Progenitor cell of endocrine pancreas (in vitro differentiated cells): ENCODE data around the gene HMG20A. TPM values are rescaled to one million over a fixed set of nuclear protein-coding genes. Genes with fewer than 3 reads are reported as not detected.

Experiments
- DNase-seq: peaks from one replicate; pipeline ENCODE4 v3.0.0; 2021; ENCODE audit warnings: low spot score; ENCODE audit not compliant: unreplicated experiment
- H3K27ac Mint-ChIP-seq: 2 replicates; pipeline ENCODE4 v1.8.0; 2021; ENCODE audit warnings: mild to moderate bottlenecking, moderate library complexity, mixed read lengths
- H3K27me3 Mint-ChIP-seq: 2 replicates; pipeline ENCODE4 v1.8.0; 2021; ENCODE audit warnings: mixed read lengths
- H3K36me3 Mint-ChIP-seq: 2 replicates; pipeline ENCODE4 v1.8.0; 2022; ENCODE audit warnings: mixed read lengths; ENCODE audit not compliant: insufficient read depth
- H3K4me1 Mint-ChIP-seq: 2 replicates; pipeline ENCODE4 v1.8.0; 2021; ENCODE audit warnings: low read depth, mixed read lengths
- H3K4me3 Mint-ChIP-seq: 2 replicates; pipeline ENCODE4 v1.8.0; 2021; ENCODE audit warnings: low read depth, mild to moderate bottlenecking, moderate library complexity, mixed read lengths
- H3K9me3 Mint-ChIP-seq: 2 replicates; pipeline ENCODE4 v1.8.0; 2021; ENCODE audit warnings: low read depth, mixed read lengths
- total RNA-seq: library from RNA; stranded (reverse); gene quantifications from 2 replicates; pipeline ENCODE4 v1.2.1, GENCODE V29; 2021
- TF ChIP-seq, protein P1 (sequence below): fragments of 200-600 bp; sonication (generic); IDR thresholded peaks from one replicate; pipeline ENCODE4 v1.5.0; 2021; ENCODE audit warnings: antibody characterized with exemption, mild to moderate bottlenecking; ENCODE audit not compliant: unreplicated experiment

Gene HMG20A
- total RNA-seq, 1 donor from 2014 or later = 46.0 TPM

DNA sequence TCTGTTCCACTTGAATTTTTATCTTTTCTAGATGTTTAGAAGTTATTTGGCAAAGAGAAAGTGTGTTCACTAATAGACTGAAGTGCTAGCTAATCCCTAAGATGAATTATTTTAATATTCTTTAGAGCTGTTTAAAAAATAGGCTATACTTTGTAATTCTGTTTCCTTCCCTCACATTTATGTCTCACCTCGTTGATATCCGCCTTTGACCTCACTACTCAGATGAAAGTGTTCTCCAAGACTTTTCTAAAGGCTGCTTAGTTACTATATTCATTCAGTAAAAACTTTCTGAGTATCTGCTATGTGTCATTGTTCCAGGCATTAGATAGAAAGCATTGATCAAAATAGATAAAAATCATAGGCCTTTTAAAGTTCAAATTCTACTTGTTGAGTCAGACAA, 38.3 kb downstream of the HMG20A start:
- no peak overlapping the region for H3K4me3 Mint-ChIP-seq
- peaks cover 14% of the 10 kb centered on the region for H3K36me3 Mint-ChIP-seq
- no peaks in the 10 kb centered on the region for H3K27me3 Mint-ChIP-seq
- DNase-seq = no peak
- no peak overlapping the region for H3K27ac Mint-ChIP-seq
- no peaks in the 10 kb centered on the region for H3K9me3 Mint-ChIP-seq
- TF ChIP-seq, protein P1, sequence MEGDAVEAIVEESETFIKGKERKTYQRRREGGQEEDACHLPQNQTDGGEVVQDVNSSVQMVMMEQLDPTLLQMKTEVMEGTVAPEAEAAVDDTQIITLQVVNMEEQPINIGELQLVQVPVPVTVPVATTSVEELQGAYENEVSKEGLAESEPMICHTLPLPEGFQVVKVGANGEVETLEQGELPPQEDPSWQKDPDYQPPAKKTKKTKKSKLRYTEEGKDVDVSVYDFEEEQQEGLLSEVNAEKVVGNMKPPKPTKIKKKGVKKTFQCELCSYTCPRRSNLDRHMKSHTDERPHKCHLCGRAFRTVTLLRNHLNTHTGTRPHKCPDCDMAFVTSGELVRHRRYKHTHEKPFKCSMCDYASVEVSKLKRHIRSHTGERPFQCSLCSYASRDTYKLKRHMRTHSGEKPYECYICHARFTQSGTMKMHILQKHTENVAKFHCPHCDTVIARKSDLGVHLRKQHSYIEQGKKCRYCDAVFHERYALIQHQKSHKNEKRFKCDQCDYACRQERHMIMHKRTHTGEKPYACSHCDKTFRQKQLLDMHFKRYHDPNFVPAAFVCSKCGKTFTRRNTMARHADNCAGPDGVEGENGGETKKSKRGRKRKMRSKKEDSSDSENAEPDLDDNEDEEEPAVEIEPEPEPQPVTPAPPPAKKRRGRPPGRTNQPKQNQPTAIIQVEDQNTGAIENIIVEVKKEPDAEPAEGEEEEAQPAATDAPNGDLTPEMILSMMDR = no peak
- H3K4me1 Mint-ChIP-seq = peaks cover 11% of the 10 kb centered on the region

DNA sequence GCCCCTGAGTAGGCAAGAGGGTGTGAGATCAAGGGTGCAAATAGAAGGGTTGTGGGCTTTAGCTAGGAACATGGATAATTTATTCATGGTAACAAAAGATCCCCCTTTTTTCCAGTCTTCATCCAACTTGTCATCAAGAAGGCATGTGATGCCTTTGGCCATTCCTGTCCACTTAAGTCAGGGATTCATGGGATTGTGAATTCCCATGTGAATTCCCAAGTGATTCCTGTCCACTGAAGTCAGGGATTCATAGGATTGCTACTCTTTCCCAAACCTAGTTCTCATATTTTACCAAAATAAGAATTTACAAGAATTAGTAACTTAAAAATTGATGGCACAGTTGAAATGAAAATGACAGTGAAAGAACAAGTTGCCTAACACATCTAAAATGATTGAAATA, 40.8 kb downstream of the HMG20A start:
- Mint-ChIP-seq H3K4me1 (peaks cover 13% of the 10 kb centered on the region), H3K9me3 (no peaks in the 10 kb centered on the region), H3K36me3 (peaks cover 15% of the 10 kb centered on the region), H3K27ac (no peak overlapping the region), H3K4me3 (no peak overlapping the region), H3K27me3 (no peaks in the 10 kb centered on the region)
- no peak for DNase-seq
- TF ChIP-seq, protein P1 = no peak

DNA sequence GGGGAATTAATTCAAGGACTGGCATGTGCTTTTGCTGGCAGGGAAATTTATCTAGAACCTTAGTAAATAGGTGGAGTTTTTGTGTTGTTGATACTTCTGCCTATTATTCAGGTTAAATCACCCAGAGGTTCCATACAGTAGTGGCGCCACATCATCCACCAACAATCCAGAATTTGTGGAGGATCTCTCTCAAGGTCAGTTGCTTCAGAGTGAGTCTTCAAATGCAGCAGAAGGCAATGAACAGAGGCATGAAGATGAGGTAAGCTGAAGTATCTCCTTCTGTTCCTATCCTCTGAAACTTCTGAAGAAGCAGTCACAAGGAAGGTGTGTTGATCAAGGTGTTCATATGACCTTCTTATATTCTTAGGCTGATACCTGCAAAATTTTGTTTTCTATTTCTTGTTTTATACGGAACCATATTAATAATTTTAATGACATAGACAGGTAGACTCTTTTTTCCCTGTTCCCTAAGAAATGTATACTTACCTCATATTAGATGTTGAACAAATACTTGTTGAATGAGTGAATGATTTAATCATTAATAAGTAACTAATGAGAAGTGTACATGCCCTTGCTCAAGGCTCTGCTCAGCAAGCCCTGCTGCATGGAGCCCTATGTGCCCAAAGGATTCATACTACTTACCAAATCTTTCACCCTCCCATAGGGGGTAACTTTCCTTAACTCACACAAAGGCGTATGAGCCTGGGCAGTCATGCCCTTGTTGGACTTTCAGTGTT, 43.6 kb downstream of the HMG20A start:
- DNase-seq = no peak
- no peak overlapping the region for H3K27ac Mint-ChIP-seq
- TF ChIP-seq, protein P1 = no peak
- peaks cover 2% of the 10 kb centered on the region for H3K4me1 Mint-ChIP-seq
- no peaks in the 10 kb centered on the region for H3K27me3 Mint-ChIP-seq
- no peak overlapping the region for H3K4me3 Mint-ChIP-seq
- peaks cover 4% of the 10 kb centered on the region for H3K9me3 Mint-ChIP-seq
- peaks cover 24% of the 10 kb centered on the region for H3K36me3 Mint-ChIP-seq

DNA sequence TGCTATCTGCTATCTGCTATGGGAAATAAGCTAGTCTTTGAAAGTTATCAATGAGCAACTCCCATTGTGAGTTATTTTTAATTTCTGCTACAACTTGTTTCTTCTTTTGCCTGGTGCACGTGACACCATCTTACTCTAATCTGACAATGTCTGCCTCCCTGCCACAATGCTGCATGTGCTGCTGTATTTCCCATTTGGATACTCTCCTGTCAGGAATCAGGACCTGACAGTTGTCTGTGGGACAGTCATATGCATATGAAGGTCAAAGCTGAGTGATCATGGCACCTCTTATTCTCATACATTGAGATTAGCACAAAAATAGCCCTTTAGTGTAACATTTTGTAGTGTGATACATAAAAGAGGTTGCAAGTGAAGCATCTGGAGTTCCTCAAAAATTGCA, 45.8 kb downstream of the HMG20A start:
- peaks cover 2% of the 10 kb centered on the region for H3K4me1 Mint-ChIP-seq
- TF ChIP-seq, protein P1 = no peak
- H3K27ac Mint-ChIP-seq = no peak overlapping the region
- H3K9me3 Mint-ChIP-seq = peaks cover 4% of the 10 kb centered on the region
- no peaks in the 10 kb centered on the region for H3K27me3 Mint-ChIP-seq
- H3K36me3 Mint-ChIP-seq = peaks cover 21% of the 10 kb centered on the region
- no peak for DNase-seq
- no peak overlapping the region for H3K4me3 Mint-ChIP-seq

DNA sequence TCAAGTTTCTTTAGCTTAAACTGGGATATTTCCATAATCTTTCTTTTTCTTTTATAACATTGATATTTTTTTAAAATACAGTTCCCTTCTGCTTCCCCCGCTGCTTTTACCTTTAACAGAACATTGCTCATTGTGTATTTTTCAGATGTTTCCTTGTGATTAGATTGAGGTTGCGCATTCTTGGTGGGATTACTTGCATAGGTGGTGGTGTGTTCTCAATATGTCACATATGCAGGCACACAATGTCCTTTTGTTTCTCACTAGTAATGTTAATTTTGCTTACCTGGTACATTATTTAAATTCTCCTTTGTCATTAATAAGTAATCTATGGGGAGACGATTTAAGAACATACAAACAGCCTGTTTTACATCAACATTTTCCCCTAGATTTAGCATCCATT, 48.2 kb downstream of the HMG20A start:
- Mint-ChIP-seq H3K4me1 (peaks cover 2% of the 10 kb centered on the region), H3K9me3 (peaks cover 4% of the 10 kb centered on the region), H3K4me3 (no peak overlapping the region), H3K27me3 (no peaks in the 10 kb centered on the region), H3K27ac (no peak overlapping the region), H3K36me3 (peaks cover 24% of the 10 kb centered on the region)
- TF ChIP-seq, protein P1 = no peak
- no peak for DNase-seq
